Measurements from ENCODE around the gene IFNL4. TPM values are rescaled to one million over a fixed set of nuclear protein-coding genes. Genes with fewer than 3 reads are reported as not detected.

The IFNL4 gene
- total RNA-seq, 2 donors from 2014 or later = not detected

DNA sequence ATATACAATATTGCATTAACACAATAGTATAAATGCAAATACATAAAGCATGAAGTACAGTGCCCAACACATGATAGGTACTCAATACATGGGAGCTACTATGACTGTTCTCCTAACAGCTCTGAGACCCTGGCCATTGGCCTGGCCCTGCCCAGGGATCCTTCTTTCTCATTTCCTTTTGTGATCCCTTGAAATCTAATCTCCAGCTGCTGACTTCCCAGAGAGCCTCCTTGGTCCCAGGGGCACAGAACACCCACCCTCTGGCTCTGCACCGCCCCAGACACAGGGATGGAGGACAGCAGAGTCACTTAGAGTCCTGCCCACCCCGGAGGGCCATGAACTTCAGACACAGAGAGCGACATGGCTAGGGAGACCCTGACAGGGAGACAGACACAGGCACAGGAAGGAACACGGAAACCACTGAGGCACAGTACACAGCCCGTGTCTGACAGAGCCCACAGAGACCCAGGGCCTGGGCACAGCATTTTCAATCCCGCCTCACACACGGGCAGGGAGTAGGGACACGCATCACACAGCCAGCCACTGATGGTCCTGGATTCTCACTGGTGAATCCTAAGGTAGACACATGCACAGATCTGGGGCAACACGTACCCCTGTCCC is 40.4 kb downstream of the IFNL4 start:
- no peaks in the 10 kb centered on the region for H3K9me3 ChIP-seq
- no peaks in the 10 kb centered on the region for H3K36me3 ChIP-seq
- WGBS = 74% methylated on average over 9 of the region's 9 CpGs
- H3K27me3 ChIP-seq (replicated peaks; ENCODE audit: insufficient read depth) = peaks cover 9% of the 10 kb centered on the region
- DNase-seq (ENCODE audit: low spot score) = no peak
- intact Hi-C loops (cut with DNase I) = no loop called here
- no peak overlapping the region for H3K4me3 ChIP-seq
- no peaks in the 10 kb centered on the region for H3K4me1 ChIP-seq (replicated peaks)
- H3K27ac ChIP-seq = no peak overlapping the region
- TF ChIP-seq, protein P1, sequence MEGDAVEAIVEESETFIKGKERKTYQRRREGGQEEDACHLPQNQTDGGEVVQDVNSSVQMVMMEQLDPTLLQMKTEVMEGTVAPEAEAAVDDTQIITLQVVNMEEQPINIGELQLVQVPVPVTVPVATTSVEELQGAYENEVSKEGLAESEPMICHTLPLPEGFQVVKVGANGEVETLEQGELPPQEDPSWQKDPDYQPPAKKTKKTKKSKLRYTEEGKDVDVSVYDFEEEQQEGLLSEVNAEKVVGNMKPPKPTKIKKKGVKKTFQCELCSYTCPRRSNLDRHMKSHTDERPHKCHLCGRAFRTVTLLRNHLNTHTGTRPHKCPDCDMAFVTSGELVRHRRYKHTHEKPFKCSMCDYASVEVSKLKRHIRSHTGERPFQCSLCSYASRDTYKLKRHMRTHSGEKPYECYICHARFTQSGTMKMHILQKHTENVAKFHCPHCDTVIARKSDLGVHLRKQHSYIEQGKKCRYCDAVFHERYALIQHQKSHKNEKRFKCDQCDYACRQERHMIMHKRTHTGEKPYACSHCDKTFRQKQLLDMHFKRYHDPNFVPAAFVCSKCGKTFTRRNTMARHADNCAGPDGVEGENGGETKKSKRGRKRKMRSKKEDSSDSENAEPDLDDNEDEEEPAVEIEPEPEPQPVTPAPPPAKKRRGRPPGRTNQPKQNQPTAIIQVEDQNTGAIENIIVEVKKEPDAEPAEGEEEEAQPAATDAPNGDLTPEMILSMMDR (IDR thresholded peaks at IDR 0.05) = no peak
- TF ChIP-seq POLR2A (IDR thresholded peaks at IDR 0.05) (no peak), POLR2AphosphoS5 (IDR thresholded peaks at IDR 0.05) (no peak)

DNA sequence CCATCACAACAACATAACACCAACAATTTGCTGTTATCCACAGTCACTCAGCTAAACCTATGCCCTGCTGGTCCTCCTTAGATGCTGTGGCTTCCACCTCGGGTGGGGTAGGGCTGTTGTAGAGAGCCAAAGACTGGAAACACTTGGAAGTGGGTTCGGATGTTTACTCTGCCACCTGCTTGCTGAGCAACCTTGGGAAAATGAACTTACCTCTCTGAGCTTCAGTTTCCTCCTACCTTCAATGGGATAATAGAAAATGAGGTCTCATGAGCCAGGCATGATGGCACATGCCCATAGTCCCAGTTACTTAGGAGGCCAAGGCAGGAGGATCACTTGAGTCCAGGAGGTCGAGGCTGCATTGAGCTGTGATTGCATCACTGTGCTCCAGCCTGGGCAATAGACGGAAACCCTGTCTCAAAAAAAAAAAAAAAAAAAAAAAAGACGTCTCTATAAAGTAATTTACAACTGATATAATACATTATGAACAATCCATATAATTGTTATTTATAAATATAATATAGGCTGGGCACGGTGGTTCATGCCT is 41.3 kb downstream of the IFNL4 start:
- Histone ChIP-seq H3K9me3 (no peaks in the 10 kb centered on the region), H3K36me3 (no peaks in the 10 kb centered on the region), H3K4me1 (replicated peaks) (no peaks in the 10 kb centered on the region), H3K27me3 (replicated peaks; ENCODE audit: insufficient read depth) (peaks cover 16% of the 10 kb centered on the region), H3K27ac (no peak overlapping the region), H3K4me3 (no peak overlapping the region)
- WGBS = 81% methylated on average over 6 of the region's 6 CpGs
- no peak for DNase-seq (ENCODE audit: low spot score)
- no peak for TF ChIP-seq POLR2AphosphoS5 (IDR thresholded peaks at IDR 0.05)
- TF ChIP-seq, protein P1 (IDR thresholded peaks at IDR 0.05) = no peak
- no peak for TF ChIP-seq POLR2A (IDR thresholded peaks at IDR 0.05)
- intact Hi-C loops (cut with DNase I) = no loop called here

DNA sequence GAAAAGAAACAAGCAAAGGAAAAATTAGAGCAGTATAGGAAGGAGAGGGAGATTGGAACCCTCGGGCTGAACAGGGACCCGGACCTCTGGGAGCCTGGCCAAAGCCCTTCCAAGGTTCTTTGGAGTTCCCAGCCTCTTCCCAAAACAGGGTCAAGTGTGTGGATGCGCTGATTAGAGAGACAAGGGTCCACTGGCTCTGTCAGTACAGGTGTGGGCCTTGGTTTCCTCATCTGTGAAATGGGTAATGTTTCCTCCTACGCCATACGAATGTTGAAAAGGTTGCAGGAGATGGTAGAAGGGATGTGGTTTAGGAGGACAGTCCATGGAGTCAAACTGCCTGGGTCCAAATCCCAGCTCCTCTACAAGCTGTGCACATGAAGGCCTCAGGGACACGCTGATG is 42.5 kb downstream of the IFNL4 start:
- H3K9me3 ChIP-seq = no peaks in the 10 kb centered on the region
- TF ChIP-seq, protein P1 (IDR thresholded peaks at IDR 0.05) = no peak
- no peak for TF ChIP-seq POLR2AphosphoS5 (IDR thresholded peaks at IDR 0.05)
- no peak overlapping the region for H3K27ac ChIP-seq
- peaks cover 17% of the 10 kb centered on the region for H3K27me3 ChIP-seq (replicated peaks; ENCODE audit: insufficient read depth)
- H3K4me3 ChIP-seq = no peak overlapping the region
- intact Hi-C loops (cut with DNase I) = no loop called here
- no peaks in the 10 kb centered on the region for H3K36me3 ChIP-seq
- DNase-seq (ENCODE audit: low spot score) = no peak
- WGBS = 89% methylated on average over 6 of the region's 6 CpGs
- no peaks in the 10 kb centered on the region for H3K4me1 ChIP-seq (replicated peaks)

DNA sequence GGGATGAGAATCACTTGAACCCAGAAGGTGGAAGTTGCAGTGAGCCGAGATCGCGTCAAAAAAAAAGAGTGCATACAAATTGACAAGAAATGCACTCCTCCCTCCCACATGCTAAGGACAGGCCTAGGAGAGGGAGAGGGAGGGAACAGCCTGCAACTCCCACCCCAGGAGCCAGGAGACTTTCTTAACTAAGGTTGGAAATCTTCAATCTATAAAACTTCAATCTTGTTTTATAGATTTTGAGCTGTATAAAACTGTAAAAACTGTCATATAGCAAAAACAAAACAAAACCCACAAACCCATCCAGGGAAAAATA is 43.2 kb downstream of the IFNL4 start:
- Histone ChIP-seq H3K27me3 (replicated peaks; ENCODE audit: insufficient read depth) (peaks cover 17% of the 10 kb centered on the region), H3K4me3 (no peak overlapping the region), H3K9me3 (no peaks in the 10 kb centered on the region), H3K27ac (no peak overlapping the region), H3K36me3 (no peaks in the 10 kb centered on the region), H3K4me1 (replicated peaks) (no peaks in the 10 kb centered on the region)
- 83% methylated on average over 3 of the region's 3 CpGs for WGBS
- no peak for TF ChIP-seq POLR2A (IDR thresholded peaks at IDR 0.05)
- TF ChIP-seq, protein P1 (IDR thresholded peaks at IDR 0.05) = no peak
- TF ChIP-seq POLR2AphosphoS5 (IDR thresholded peaks at IDR 0.05) = no peak
- intact Hi-C loops (cut with DNase I) = no loop called here
- no peak for DNase-seq (ENCODE audit: low spot score)
